Type B pancreatic cell (in vitro differentiated cells): Measurements from ENCODE around the gene WASF3. TPM values are rescaled to one million over a fixed set of nuclear protein-coding genes. Genes with fewer than 3 reads are reported as not detected.
A peak's percentile ranks its signal among the peaks of the same experiment; 100 is the strongest.

ENCODE experiments used
- DNase-seq: peaks from one replicate; pipeline ENCODE4 v3.0.0; 2021; ENCODE audit warnings: mixed read lengths; ENCODE audit not compliant: unreplicated experiment; ENCODE audit errors: extremely low spot score
- H3K27ac Mint-ChIP-seq: 2 replicates; pipeline ENCODE4 v1.8.0; 2021; ENCODE audit warnings: mild to moderate bottlenecking, mixed read lengths
- H3K27me3 Mint-ChIP-seq: 2 replicates; pipeline ENCODE4 v1.8.0; 2021; ENCODE audit warnings: mixed read lengths
- H3K36me3 Mint-ChIP-seq: 2 replicates; pipeline ENCODE4 v1.8.0; 2021; ENCODE audit warnings: mixed read lengths
- H3K4me1 Mint-ChIP-seq: one replicate; pipeline ENCODE4 v1.8.0; 2021; ENCODE audit warnings: mixed read lengths; ENCODE audit not compliant: unreplicated experiment
- H3K4me3 Mint-ChIP-seq: 2 replicates; pipeline ENCODE4 v1.8.0; 2021; ENCODE audit warnings: mild to moderate bottlenecking, mixed read lengths
- H3K9me3 Mint-ChIP-seq: 2 replicates; pipeline ENCODE4 v1.8.0; 2021; ENCODE audit warnings: mixed read lengths
- CTCF ChIP-seq: fragments of 200-600 bp; sonication (generic); conservative IDR thresholded peaks from 2 replicates; pipeline ENCODE4 v1.5.0; 2021; ENCODE audit warnings: antibody characterized with exemption, mild to moderate bottlenecking
- total RNA-seq: library from RNA; stranded (reverse); gene quantifications from 2 replicates; pipeline ENCODE4 v1.2.1, GENCODE V29; 2021; ENCODE audit warnings: low replicate concordance

WASF3 gene
- total RNA-seq, 1 donor from 2014 or later = 40.2 TPM

GRCh38 chr13:26653310-26653709 is 95.8 kb downstream of the WASF3 start:
- no peak for DNase-seq
- Mint-ChIP-seq H3K4me1 (no peaks in the 10 kb centered on the region), H3K36me3 (peaks cover 5% of the 10 kb centered on the region), H3K27me3 (no peaks in the 10 kb centered on the region), H3K4me3 (no peak overlapping the region), H3K9me3 (no peaks in the 10 kb centered on the region), H3K27ac (no peak overlapping the region)
- TF ChIP-seq CTCF = no peak

- no peak for DNase-seq
- TF ChIP-seq CTCF = no peak
- no peaks in the 10 kb centered on the region for H3K9me3 Mint-ChIP-seq
- peaks cover 5% of the 10 kb centered on the region for H3K36me3 Mint-ChIP-seq
- H3K4me1 Mint-ChIP-seq = no peaks in the 10 kb centered on the region
- no peak overlapping the region for H3K4me3 Mint-ChIP-seq
- no peaks in the 10 kb centered on the region for H3K27me3 Mint-ChIP-seq
- H3K27ac Mint-ChIP-seq = no peak overlapping the region
Observed at GRCh38 chr13:26653842-26654241, 96.4 kb downstream of the WASF3 start.

DNA sequence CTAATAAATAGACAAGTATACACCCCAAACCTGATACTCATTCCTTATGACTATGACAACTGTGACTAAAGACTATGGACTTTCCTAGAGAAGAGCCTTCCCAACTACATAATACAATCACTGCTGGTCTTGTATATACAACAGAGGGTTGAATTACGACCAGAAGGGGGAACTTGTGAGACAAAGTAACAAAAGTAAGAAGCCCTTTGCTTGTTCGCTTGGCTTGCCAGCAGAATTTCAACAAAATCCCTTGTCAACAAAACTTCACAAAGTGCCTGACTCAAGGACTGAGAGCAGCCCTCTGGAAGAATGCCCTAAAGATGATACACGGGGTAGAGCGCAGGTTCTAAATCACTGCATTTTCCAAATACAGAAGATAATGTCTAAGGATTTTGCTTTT is 99.4 kb downstream of the WASF3 start:
- H3K27me3 Mint-ChIP-seq = no peaks in the 10 kb centered on the region
- TF ChIP-seq CTCF = peak; percentile 43
- H3K9me3 Mint-ChIP-seq = no peaks in the 10 kb centered on the region
- no peak overlapping the region for H3K4me3 Mint-ChIP-seq
- no peak for DNase-seq
- no peaks in the 10 kb centered on the region for H3K4me1 Mint-ChIP-seq
- no peaks in the 10 kb centered on the region for H3K36me3 Mint-ChIP-seq
- H3K27ac Mint-ChIP-seq = no peak overlapping the region

DNA sequence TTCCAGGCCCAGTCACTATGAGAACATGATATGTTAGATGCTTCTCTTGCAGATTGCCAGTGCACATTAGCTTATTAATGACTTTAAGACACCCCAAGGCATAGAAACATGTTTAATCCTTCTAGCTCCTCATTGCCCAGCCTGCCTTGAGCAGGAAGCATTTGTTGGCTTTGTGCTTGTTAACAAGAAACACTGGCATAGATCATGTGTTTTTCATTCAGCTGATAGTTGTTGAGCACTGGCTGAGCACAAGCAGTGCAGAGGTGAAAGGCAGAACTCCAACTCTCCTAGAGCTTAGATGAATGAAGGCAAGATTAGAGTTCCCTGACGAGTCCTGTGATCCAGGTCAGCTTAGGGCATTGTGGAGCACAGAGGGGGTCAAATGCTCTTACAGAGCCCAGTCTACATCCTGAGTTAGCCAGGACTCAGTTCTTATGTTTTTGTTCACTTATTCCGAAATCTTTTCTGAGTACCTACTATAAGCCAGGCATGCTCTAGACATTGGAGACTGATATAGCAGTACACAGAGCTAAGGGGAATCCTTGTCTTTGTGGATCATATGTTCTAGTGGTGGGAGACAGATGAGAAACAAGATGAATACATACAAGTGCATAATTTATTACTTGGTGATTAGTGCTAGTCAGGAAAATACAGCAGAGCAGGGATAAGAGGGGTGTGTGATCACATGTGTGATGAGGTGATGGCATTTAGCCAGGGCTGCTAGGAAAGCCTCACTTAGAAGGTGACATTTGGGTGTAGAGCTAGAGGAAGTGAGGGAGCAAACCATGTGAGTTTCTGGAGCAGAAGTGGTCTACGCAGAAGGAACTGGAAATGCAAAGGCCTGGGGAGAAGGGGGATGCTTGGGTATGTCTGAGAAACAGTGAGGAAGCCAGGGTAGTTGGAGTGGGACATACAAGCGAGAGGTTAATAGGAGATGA is 101.2 kb downstream of the WASF3 start:
- Mint-ChIP-seq H3K27ac (no peak overlapping the region), H3K4me3 (no peak overlapping the region), H3K27me3 (no peaks in the 10 kb centered on the region), H3K9me3 (no peaks in the 10 kb centered on the region), H3K36me3 (no peaks in the 10 kb centered on the region), H3K4me1 (peaks cover 5% of the 10 kb centered on the region)
- no peak for TF ChIP-seq CTCF
- no peak for DNase-seq

GRCh38 chr13:26660185-26660584 is 102.7 kb downstream of the WASF3 start:
- no peak overlapping the region for H3K27ac Mint-ChIP-seq
- H3K4me1 Mint-ChIP-seq = peaks cover 14% of the 10 kb centered on the region
- no peaks in the 10 kb centered on the region for H3K36me3 Mint-ChIP-seq
- H3K27me3 Mint-ChIP-seq = no peaks in the 10 kb centered on the region
- no peak overlapping the region for H3K4me3 Mint-ChIP-seq
- no peaks in the 10 kb centered on the region for H3K9me3 Mint-ChIP-seq
- no peak for DNase-seq
- no peak for TF ChIP-seq CTCF
